Ascending aorta (tissue), 2 donors: ENCODE measurements around the gene JAG2. TPM values are rescaled to one million over a fixed set of nuclear protein-coding genes. Genes with fewer than 3 reads are reported as not detected.

Source experiments
- DNase-seq, 2 donors: peaks; one replicate each; pipeline ENCODE4 v3.0.0-alpha.2; 2019; ENCODE audit warnings: low spot score in 2 of 2
- H3K27ac ChIP-seq, 2 donors: fragments of 200-600 bp; sonication (generic); one replicate each; pipeline ENCODE4 v1.5.1; 2016 to 2017; ENCODE audit warnings: mild to moderate bottlenecking in 1 of 2
- H3K27me3 ChIP-seq: fragments of 200-600 bp; sonication (generic); one replicate; pipeline ENCODE4 v1.5.1; 2017
- H3K36me3 ChIP-seq, 2 donors: fragments of 200-600 bp; sonication (generic); one replicate each; pipeline ENCODE4 v1.5.1; 2016
- H3K4me1 ChIP-seq, 2 donors: fragments of 200-600 bp; sonication (generic); one replicate each; pipeline ENCODE4 v1.5.1; 2016 to 2017; ENCODE audit warnings: mild to moderate bottlenecking in 1 of 2
- H3K4me3 ChIP-seq, 2 donors: fragments of 200-600 bp; sonication (generic); one replicate each; pipeline ENCODE4 v1.5.1; 2016 to 2017; ENCODE audit warnings: mild to moderate bottlenecking in 1 of 2
- H3K9me3 ChIP-seq, 2 donors: fragments of 200-600 bp; sonication (generic); one replicate each; pipeline ENCODE4 v1.5.1; 2016
- CTCF ChIP-seq, 3 experiments: fragments of 200-600 bp in 2 of 3; fragments of 450-650 bp in 1 of 3; sonication (generic) in 2 of 3; IDR thresholded peaks; one replicate each; pipeline ENCODE4 v1.5.1; 2016 to 2019; ENCODE audit warnings: antibody characterized with exemption in 3 of 3, mild to moderate bottlenecking in 1 of 3, moderate library complexity in 1 of 3
- intact Hi-C: fragments of 100-400 bp; cut with DNase I; formaldehyde crosslinking; loops from one replicate; pipeline ENCODE4 v1.15.1; 2023
- total RNA-seq: library from RNA; depleted of rRNA; stranded (reverse); fragments of >200 nt; gene quantifications from one replicate; pipeline ENCODE4 v1.1.0, GENCODE V29; 2016

Gene JAG2
- total RNA-seq, 1 donor from 2014 or later: 35.5 TPM

- no peak for TF ChIP-seq CTCF (IDR thresholded peaks at IDR 0.05)
- Histone ChIP-seq H3K36me3 (no peaks in the 10 kb centered on the region), H3K27me3 (no peaks in the 10 kb centered on the region), H3K27ac (no peak overlapping the region), H3K4me1 (no peaks in the 10 kb centered on the region), H3K4me3 (no peak overlapping the region), H3K9me3 (peaks cover 0 to 2% of the 10 kb centered on the region in 2 donors)
- no peak for DNase-seq
- intact Hi-C loops: no loop called here
Observed at GRCh38 chr14:105108516-105108864, 60.1 kb downstream of the JAG2 start.

- no peaks in the 10 kb centered on the region for H3K4me1 ChIP-seq
- no peak overlapping the region for H3K4me3 ChIP-seq
- peak in 1 of 2 donors; percentile 38 for DNase-seq
- H3K27ac ChIP-seq: no peak overlapping the region
- H3K9me3 ChIP-seq: peaks cover 0 to 2% of the 10 kb centered on the region in 2 donors
- no peak for TF ChIP-seq CTCF (IDR thresholded peaks at IDR 0.05)
- intact Hi-C loops: no loop called here
- H3K36me3 ChIP-seq: no peaks in the 10 kb centered on the region
- H3K27me3 ChIP-seq: no peaks in the 10 kb centered on the region
Observed at GRCh38 chr14:105107781-105108515, 60.6 kb downstream of the JAG2 start.

GRCh38 chr14:105107351-105107750 lies 61.2 kb downstream of the JAG2 start:
- no peak for DNase-seq
- Histone ChIP-seq H3K36me3 (no peaks in the 10 kb centered on the region), H3K9me3 (peaks cover 0 to 2% of the 10 kb centered on the region in 2 donors), H3K27ac (no peak overlapping the region), H3K27me3 (no peaks in the 10 kb centered on the region), H3K4me1 (no peaks in the 10 kb centered on the region), H3K4me3 (no peak overlapping the region)
- intact Hi-C loops: no loop called here
- TF ChIP-seq CTCF (IDR thresholded peaks at IDR 0.05): no peak

GRCh38 chr14:105105158-105105557 lies 63.4 kb downstream of the JAG2 start:
- no peak for DNase-seq
- no peak overlapping the region for H3K27ac ChIP-seq
- H3K4me1 ChIP-seq: no peaks in the 10 kb centered on the region
- no peak overlapping the region for H3K4me3 ChIP-seq
- no peaks in the 10 kb centered on the region for H3K36me3 ChIP-seq
- peaks cover 0 to 2% of the 10 kb centered on the region in 2 donors for H3K9me3 ChIP-seq
- intact Hi-C loops: no loop called here
- H3K27me3 ChIP-seq: no peaks in the 10 kb centered on the region
- no peak for TF ChIP-seq CTCF (IDR thresholded peaks at IDR 0.05)

GRCh38 chr14:105102893-105103292 lies 65.7 kb downstream of the JAG2 start:
- no peaks in the 10 kb centered on the region for H3K4me1 ChIP-seq

More at GRCh38 chr14:105102893-105103292, 65.7 kb downstream of the JAG2 start:
- H3K27ac ChIP-seq: no peak overlapping the region
- H3K36me3 ChIP-seq: no peaks in the 10 kb centered on the region
- peaks cover 0 to 2% of the 10 kb centered on the region in 2 donors for H3K9me3 ChIP-seq
- intact Hi-C loops: no loop called here
- no peak for TF ChIP-seq CTCF (IDR thresholded peaks at IDR 0.05)
- H3K27me3 ChIP-seq: no peaks in the 10 kb centered on the region
- peak in 1 of 2 donors; percentile 25 for DNase-seq
- no peak overlapping the region for H3K4me3 ChIP-seq
